Endothelial cell (in vitro differentiated cells): Measurements from ENCODE around the gene DOCK4. TPM values are rescaled to one million over a fixed set of nuclear protein-coding genes. Genes with fewer than 3 reads are reported as not detected.

Experiments used
- DNase-seq: peaks from one replicate; pipeline ENCODE4 v3.0.0; 2021; ENCODE audit warnings: low spot score
- H3K27ac Mint-ChIP-seq: one replicate; pipeline ENCODE4 v1.8.0; 2021; ENCODE audit warnings: mixed read lengths, inconsistent platforms; ENCODE audit not compliant: unreplicated experiment
- H3K27me3 Mint-ChIP-seq: one replicate; pipeline ENCODE4 v1.8.0; 2021; ENCODE audit warnings: mild to moderate bottlenecking, moderate library complexity, mixed read lengths, inconsistent platforms; ENCODE audit not compliant: unreplicated experiment
- H3K36me3 Mint-ChIP-seq: one replicate; pipeline ENCODE4 v1.8.0; 2021; ENCODE audit warnings: mild to moderate bottlenecking, low read depth, mixed read lengths, inconsistent platforms; ENCODE audit not compliant: unreplicated experiment
- H3K4me1 Mint-ChIP-seq: one replicate; pipeline ENCODE4 v1.8.0; 2021; ENCODE audit warnings: mild to moderate bottlenecking, mixed read lengths, inconsistent platforms; ENCODE audit not compliant: unreplicated experiment
- H3K4me3 Mint-ChIP-seq: one replicate; pipeline ENCODE4 v1.8.0; 2021; ENCODE audit warnings: mild to moderate bottlenecking, mixed read lengths, inconsistent platforms; ENCODE audit not compliant: unreplicated experiment
- H3K9me3 Mint-ChIP-seq: one replicate; pipeline ENCODE4 v1.8.0; 2021; ENCODE audit warnings: mixed read lengths, inconsistent platforms; ENCODE audit not compliant: unreplicated experiment
- CTCF ChIP-seq: fragments of 200-600 bp; sonication (generic); IDR thresholded peaks from one replicate; pipeline ENCODE4 v1.5.0; 2021; ENCODE audit warnings: antibody characterized with exemption; ENCODE audit not compliant: unreplicated experiment
- total RNA-seq: library from RNA; stranded (reverse); fragmentation: NEBNext Ultra II Directional; extraction: Animal tissue kit (Norgen Biotek cat#: 25700); gene quantifications from one replicate; pipeline ENCODE4 v1.2.1, GENCODE V29; 2021; ENCODE audit not compliant: unreplicated experiment

DOCK4 gene
- total RNA-seq, 1 donor from 2014 or later, result 99.2 TPM

- peaks cover 35% of the 10 kb centered on the region for H3K4me1 Mint-ChIP-seq
- peak overlapping the region; percentile 99 for H3K27ac Mint-ChIP-seq
- peaks cover 4% of the 10 kb centered on the region for H3K27me3 Mint-ChIP-seq
- H3K4me3 Mint-ChIP-seq, result peak overlapping the region; percentile 44
- H3K9me3 Mint-ChIP-seq, result no peaks in the 10 kb centered on the region
- H3K36me3 Mint-ChIP-seq, result peaks cover 21% of the 10 kb centered on the region
- TF ChIP-seq CTCF, result no peak
- DNase-seq, result no peak
Measured at GRCh38 chr7:111931016-111931517, 275.1 kb downstream of the DOCK4 start.

GRCh38 chr7:111929264-111929663 lies 276.9 kb downstream of the DOCK4 start:
- TF ChIP-seq CTCF, result no peak
- H3K4me1 Mint-ChIP-seq, result peaks cover 35% of the 10 kb centered on the region
- H3K36me3 Mint-ChIP-seq, result peaks cover 25% of the 10 kb centered on the region
- H3K27me3 Mint-ChIP-seq, result peaks cover 4% of the 10 kb centered on the region
- H3K4me3 Mint-ChIP-seq, result no peak overlapping the region
- H3K27ac Mint-ChIP-seq, result peak overlapping the region; percentile 48
- no peaks in the 10 kb centered on the region for H3K9me3 Mint-ChIP-seq
- DNase-seq, result no peak

- Mint-ChIP-seq H3K27me3 (peaks cover 4% of the 10 kb centered on the region), H3K27ac (peak overlapping the region; percentile 50), H3K4me1 (peaks cover 35% of the 10 kb centered on the region), H3K9me3 (no peaks in the 10 kb centered on the region), H3K36me3 (peaks cover 17% of the 10 kb centered on the region), H3K4me3 (no peak overlapping the region)
- no peak for TF ChIP-seq CTCF
- DNase-seq, result no peak
Measured at GRCh38 chr7:111927353-111928019, 278.7 kb downstream of the DOCK4 start.

GRCh38 chr7:111920329-111920728 lies 285.9 kb downstream of the DOCK4 start:
- DNase-seq, result no peak
- Mint-ChIP-seq H3K4me1 (peaks cover 14% of the 10 kb centered on the region), H3K4me3 (no peak overlapping the region), H3K27me3 (peaks cover 2% of the 10 kb centered on the region), H3K9me3 (no peaks in the 10 kb centered on the region), H3K36me3 (peaks cover 18% of the 10 kb centered on the region), H3K27ac (no peak overlapping the region)
- no peak for TF ChIP-seq CTCF

- H3K4me3 Mint-ChIP-seq, result no peak overlapping the region
- peaks cover 2% of the 10 kb centered on the region for H3K27me3 Mint-ChIP-seq
- peaks cover 20% of the 10 kb centered on the region for H3K36me3 Mint-ChIP-seq
Measured at GRCh38 chr7:111919631-111920179, 286.5 kb downstream of the DOCK4 start.

More at GRCh38 chr7:111919631-111920179, 286.5 kb downstream of the DOCK4 start:
- Mint-ChIP-seq H3K4me1 (peaks cover 14% of the 10 kb centered on the region), H3K27ac (peak overlapping the region; percentile 16), H3K9me3 (no peaks in the 10 kb centered on the region)
- DNase-seq, result no peak
- TF ChIP-seq CTCF, result no peak
